Measurements from ENCODE around the gene FILIP1.

FILIP1 gene

GRCh38 chr6:75301537-75301936 is 192.1 kb downstream of the FILIP1 start:
- Histone ChIP-seq H3K9me3 (replicated peaks in 1 of 2; ENCODE audit: control insufficient read depth in 2 of 2, insufficient read depth in 1 of 2, low read depth in 1 of 2, low read length in 2 of 2) (no peaks in the 10 kb centered on the region), H2BK12ac (ENCODE audit: low read length) (no peak overlapping the region), H3K9ac (ENCODE audit: low read depth, low read length, poor library complexity) (no peak overlapping the region), H4K91ac (ENCODE audit: low read depth, low read length, poor library complexity) (no peak overlapping the region), H3K14ac (ENCODE audit: low read length) (no peak overlapping the region), H3K27me3 (ENCODE audit: control insufficient read depth in 3 of 3, insufficient read depth in 3 of 3, low read depth in 1 of 3, low read length in 3 of 3) (no peaks in the 10 kb centered on the region), H3K4me1 (ENCODE audit: control insufficient read depth in 2 of 2, insufficient read depth in 1 of 2, low read depth in 1 of 2, low read length in 2 of 2) (peaks cover 0 to 4% of the 10 kb centered on the region in 2 donors), H2BK5ac (ENCODE audit: low read length) (no peak overlapping the region), H3K27ac (replicated peaks; ENCODE audit: low read length) (no peak overlapping the region), H3K4me2 (ENCODE audit: insufficient read depth, low read length, poor library complexity, severe bottlenecking) (no peak overlapping the region), H2AK5ac (ENCODE audit: low read depth, low read length) (no peak overlapping the region), H3K4me3 (ENCODE audit: low read length in 2 of 2) (no peak overlapping the region), H3K4ac (ENCODE audit: low read length) (no peak overlapping the region), H2AFZ (ENCODE audit: low read length) (no peak overlapping the region), H2BK120ac (ENCODE audit: low read depth, low read length) (no peak overlapping the region), H3K79me1 (ENCODE audit: low read depth, low read length) (no peaks in the 10 kb centered on the region), H3K18ac (ENCODE audit: low read length) (no peak overlapping the region), H3K23ac (ENCODE audit: low read depth, low read length, poor library complexity) (no peak overlapping the region), H3K36me3 (replicated peaks in 1 of 2; ENCODE audit: control insufficient read depth in 2 of 2, insufficient read depth in 2 of 2, low read length in 2 of 2) (no peaks in the 10 kb centered on the region), H4K8ac (ENCODE audit: low read depth, low read length) (no peak overlapping the region), H2BK15ac (ENCODE audit: low read length) (no peak overlapping the region)
- DNase-seq (ENCODE audit: low spot score): no peak

- H3K14ac ChIP-seq (ENCODE audit: low read length): no peak overlapping the region
- H4K8ac ChIP-seq (ENCODE audit: low read depth, low read length): no peak overlapping the region
- no peak overlapping the region for H2BK12ac ChIP-seq (ENCODE audit: low read length)
- H3K4ac ChIP-seq (ENCODE audit: low read length): no peak overlapping the region
- no peak overlapping the region for H2BK120ac ChIP-seq (ENCODE audit: low read depth, low read length)
- H2BK5ac ChIP-seq (ENCODE audit: low read length): no peak overlapping the region
- no peak overlapping the region for H3K4me3 ChIP-seq (ENCODE audit: low read length in 2 of 2)
- no peak overlapping the region for H2BK15ac ChIP-seq (ENCODE audit: low read length)
- H2AK5ac ChIP-seq (ENCODE audit: low read depth, low read length): no peak overlapping the region
- no peaks in the 10 kb centered on the region for H3K79me1 ChIP-seq (ENCODE audit: low read depth, low read length)
- no peak overlapping the region for H3K23ac ChIP-seq (ENCODE audit: low read depth, low read length, poor library complexity)
- peaks cover 0 to 4% of the 10 kb centered on the region in 2 donors for H3K4me1 ChIP-seq (ENCODE audit: control insufficient read depth in 2 of 2, insufficient read depth in 1 of 2, low read depth in 1 of 2, low read length in 2 of 2)
- H3K27me3 ChIP-seq (ENCODE audit: control insufficient read depth in 3 of 3, insufficient read depth in 3 of 3, low read depth in 1 of 3, low read length in 3 of 3): no peaks in the 10 kb centered on the region
- no peak for DNase-seq (ENCODE audit: low spot score)
- no peak overlapping the region for H4K91ac ChIP-seq (ENCODE audit: low read depth, low read length, poor library complexity)
- H3K4me2 ChIP-seq (ENCODE audit: insufficient read depth, low read length, poor library complexity, severe bottlenecking): no peak overlapping the region
- H3K9ac ChIP-seq (ENCODE audit: low read depth, low read length, poor library complexity): no peak overlapping the region
- no CpG with 5 or more reads among the region's 2 CpGs for WGBS, 2 donors (ENCODE audit: extremely low coverage in 2 of 2, insufficient read length in 2 of 2, insufficient replicate concordance in 1 of 2)
- no peak overlapping the region for H3K27ac ChIP-seq (replicated peaks; ENCODE audit: low read length)
- H3K9me3 ChIP-seq (replicated peaks in 1 of 2; ENCODE audit: control insufficient read depth in 2 of 2, insufficient read depth in 1 of 2, low read depth in 1 of 2, low read length in 2 of 2): no peaks in the 10 kb centered on the region
- H3K36me3 ChIP-seq (replicated peaks in 1 of 2; ENCODE audit: control insufficient read depth in 2 of 2, insufficient read depth in 2 of 2, low read length in 2 of 2): no peaks in the 10 kb centered on the region
- H3K18ac ChIP-seq (ENCODE audit: low read length): no peak overlapping the region
- no peak overlapping the region for H2AFZ ChIP-seq (ENCODE audit: low read length)
These were observed 192.5 kb downstream of the FILIP1 start for GRCh38 chr6:75301088-75301487.

GRCh38 chr6:75300531-75300855 is 193.1 kb downstream of the FILIP1 start:
- no peak for DNase-seq (ENCODE audit: low spot score)
- H2BK12ac ChIP-seq (ENCODE audit: low read length): no peak overlapping the region
- no peak overlapping the region for H2BK15ac ChIP-seq (ENCODE audit: low read length)
- no peak overlapping the region for H3K9ac ChIP-seq (ENCODE audit: low read depth, low read length, poor library complexity)
- H3K79me1 ChIP-seq (ENCODE audit: low read depth, low read length): no peaks in the 10 kb centered on the region
- peaks cover 0 to 4% of the 10 kb centered on the region in 2 donors for H3K4me1 ChIP-seq (ENCODE audit: control insufficient read depth in 2 of 2, insufficient read depth in 1 of 2, low read depth in 1 of 2, low read length in 2 of 2)
- no CpG with 5 or more reads among the region's 1 CpG for WGBS, 2 donors (ENCODE audit: extremely low coverage in 2 of 2, insufficient read length in 2 of 2, insufficient replicate concordance in 1 of 2)
- H3K9me3 ChIP-seq (replicated peaks in 1 of 2; ENCODE audit: control insufficient read depth in 2 of 2, insufficient read depth in 1 of 2, low read depth in 1 of 2, low read length in 2 of 2): no peaks in the 10 kb centered on the region
- H3K4me3 ChIP-seq (ENCODE audit: low read length in 2 of 2): no peak overlapping the region
- H2AFZ ChIP-seq (ENCODE audit: low read length): no peak overlapping the region
- H3K18ac ChIP-seq (ENCODE audit: low read length): no peak overlapping the region
- no peak overlapping the region for H2BK120ac ChIP-seq (ENCODE audit: low read depth, low read length)
- H3K4ac ChIP-seq (ENCODE audit: low read length): no peak overlapping the region
- H4K91ac ChIP-seq (ENCODE audit: low read depth, low read length, poor library complexity): no peak overlapping the region
- H4K8ac ChIP-seq (ENCODE audit: low read depth, low read length): no peak overlapping the region
- no peak overlapping the region for H3K27ac ChIP-seq (replicated peaks; ENCODE audit: low read length)
- no peak overlapping the region for H2AK5ac ChIP-seq (ENCODE audit: low read depth, low read length)
- H3K27me3 ChIP-seq (ENCODE audit: control insufficient read depth in 3 of 3, insufficient read depth in 3 of 3, low read depth in 1 of 3, low read length in 3 of 3): no peaks in the 10 kb centered on the region
- H3K36me3 ChIP-seq (replicated peaks in 1 of 2; ENCODE audit: control insufficient read depth in 2 of 2, insufficient read depth in 2 of 2, low read length in 2 of 2): no peaks in the 10 kb centered on the region
- no peak overlapping the region for H2BK5ac ChIP-seq (ENCODE audit: low read length)
- H3K4me2 ChIP-seq (ENCODE audit: insufficient read depth, low read length, poor library complexity, severe bottlenecking): no peak overlapping the region
- no peak overlapping the region for H3K14ac ChIP-seq (ENCODE audit: low read length)
- H3K23ac ChIP-seq (ENCODE audit: low read depth, low read length, poor library complexity): no peak overlapping the region

- DNase-seq (ENCODE audit: low spot score): no peak
- no peaks in the 10 kb centered on the region for H3K36me3 ChIP-seq (replicated peaks in 1 of 2; ENCODE audit: control insufficient read depth in 2 of 2, insufficient read depth in 2 of 2, low read length in 2 of 2)
- no peak overlapping the region for H2BK5ac ChIP-seq (ENCODE audit: low read length)
- no peak overlapping the region for H2BK120ac ChIP-seq (ENCODE audit: low read depth, low read length)
- H3K9ac ChIP-seq (ENCODE audit: low read depth, low read length, poor library complexity): no peak overlapping the region
- H3K18ac ChIP-seq (ENCODE audit: low read length): no peak overlapping the region
- H3K4me2 ChIP-seq (ENCODE audit: insufficient read depth, low read length, poor library complexity, severe bottlenecking): no peak overlapping the region
- H4K91ac ChIP-seq (ENCODE audit: low read depth, low read length, poor library complexity): no peak overlapping the region
- H3K4me3 ChIP-seq (ENCODE audit: low read length in 2 of 2): no peak overlapping the region
- H2BK12ac ChIP-seq (ENCODE audit: low read length): no peak overlapping the region
- H4K8ac ChIP-seq (ENCODE audit: low read depth, low read length): no peak overlapping the region
- no peak overlapping the region for H3K27ac ChIP-seq (replicated peaks; ENCODE audit: low read length)
- H3K14ac ChIP-seq (ENCODE audit: low read length): no peak overlapping the region
- H3K79me1 ChIP-seq (ENCODE audit: low read depth, low read length): no peaks in the 10 kb centered on the region
- H3K23ac ChIP-seq (ENCODE audit: low read depth, low read length, poor library complexity): no peak overlapping the region
- H3K9me3 ChIP-seq (replicated peaks in 1 of 2; ENCODE audit: control insufficient read depth in 2 of 2, insufficient read depth in 1 of 2, low read depth in 1 of 2, low read length in 2 of 2): no peaks in the 10 kb centered on the region
- WGBS, 2 donors (ENCODE audit: extremely low coverage in 2 of 2, insufficient read length in 2 of 2, insufficient replicate concordance in 1 of 2): no CpG with 5 or more reads among the region's 2 CpGs
- H2AFZ ChIP-seq (ENCODE audit: low read length): no peak overlapping the region
- H2AK5ac ChIP-seq (ENCODE audit: low read depth, low read length): no peak overlapping the region
- no peak overlapping the region for H2BK15ac ChIP-seq (ENCODE audit: low read length)
- peaks cover 0 to 4% of the 10 kb centered on the region in 2 donors for H3K4me1 ChIP-seq (ENCODE audit: control insufficient read depth in 2 of 2, insufficient read depth in 1 of 2, low read depth in 1 of 2, low read length in 2 of 2)
- no peaks in the 10 kb centered on the region for H3K27me3 ChIP-seq (ENCODE audit: control insufficient read depth in 3 of 3, insufficient read depth in 3 of 3, low read depth in 1 of 3, low read length in 3 of 3)
- no peak overlapping the region for H3K4ac ChIP-seq (ENCODE audit: low read length)
These were observed 193.6 kb downstream of the FILIP1 start for GRCh38 chr6:75299801-75300530.
